GM23338 (cell line): ENCODE data around the gene RALY.

ENCODE experiments used
- CTCF ChIP-seq, 2 experiments: fragments of 200-600 bp in 1 of 2; sonication (generic) in 1 of 2; conservative IDR thresholded peaks; 2 replicates each; pipeline versions ENCODE4 v1.5.1 to v1.6.1; 2016 to 2017; ENCODE audit warnings: antibody characterized with exemption in 2 of 2, low read depth in 2 of 2, mild to moderate bottlenecking in 2 of 2, moderate library complexity in 1 of 2
- EZH2 ChIP-seq: fragments of 200-600 bp; sonication (generic); IDR thresholded peaks from one replicate; pipeline ENCODE4 v1.8.0; 2017; ENCODE audit warnings: antibody characterized with exemption, mild to moderate bottlenecking, low read depth; ENCODE audit not compliant: unreplicated experiment
- EZH2phosphoT487 ChIP-seq: fragments of 200-600 bp; sonication (generic); IDR thresholded peaks from one replicate; pipeline ENCODE4 v1.8.1; 2018; ENCODE audit warnings: antibody characterized with exemption; ENCODE audit not compliant: unreplicated experiment
- JUNB ChIP-seq: IDR thresholded peaks from one replicate; pipeline ENCODE4 v1.6.1; 2016; ENCODE audit warnings: antibody characterized with exemption; ENCODE audit not compliant: unreplicated experiment
- POLR2AphosphoS5 ChIP-seq: IDR thresholded peaks from 2 replicates; pipeline ENCODE4 v1.6.1; 2016; ENCODE audit warnings: antibody characterized with exemption, low read depth
- REST ChIP-seq: IDR thresholded peaks from one replicate; pipeline ENCODE4 v1.6.1; 2018; ENCODE audit warnings: antibody characterized with exemption; ENCODE audit not compliant: unreplicated experiment

- no peak for TF ChIP-seq CTCF (conservative IDR thresholded peaks at IDR 0.05; ENCODE audit: low read depth in 2 of 2)
- no peak for TF ChIP-seq JUNB
- TF ChIP-seq EZH2phosphoT487, result no peak
- TF ChIP-seq EZH2, result no peak
- TF ChIP-seq POLR2AphosphoS5, result no peak
- TF ChIP-seq REST, result no peak
These were observed 14.6 kb upstream of the RALY start for GRCh38 chr20:33979094-33979493.
